Nephron (organoid): ENCODE data around the gene SLC8A1.
A peak's percentile ranks its signal among the peaks of the same experiment; 100 is the strongest.

Experiments
- H3K27ac Mint-ChIP-seq, 3 experiments: 2 replicates each; pipeline ENCODE4 v1.8.0; 2020; ENCODE audit warnings: mixed read lengths in 3 of 3, mild to moderate bottlenecking in 2 of 3, moderate library complexity in 1 of 3
- H3K27me3 Mint-ChIP-seq: 2 replicates; pipeline ENCODE4 v1.8.0; 2021; ENCODE audit warnings: low read depth, mild to moderate bottlenecking, moderate library complexity, mixed read lengths
- H3K36me3 Mint-ChIP-seq: 2 replicates; pipeline ENCODE4 v1.8.0; 2020; ENCODE audit warnings: low read depth, mixed read lengths
- H3K4me1 Mint-ChIP-seq: 2 replicates; pipeline ENCODE4 v1.8.0; 2020; ENCODE audit warnings: mixed read lengths
- H3K4me3 Mint-ChIP-seq, 3 experiments: 2 replicates each; pipeline ENCODE4 v1.8.0; 2020; ENCODE audit warnings: mild to moderate bottlenecking in 3 of 3, mixed read lengths in 3 of 3, moderate library complexity in 2 of 3
- H3K9me3 Mint-ChIP-seq: 2 replicates; pipeline ENCODE4 v1.8.0; 2020; ENCODE audit warnings: mixed read lengths
- CTCF ChIP-seq, 3 experiments: fragments of 200-600 bp; sonication (generic); IDR thresholded peaks; one replicate each; pipeline ENCODE4 v1.5.0; 2021; ENCODE audit warnings: antibody characterized with exemption in 3 of 3; ENCODE audit not compliant: unreplicated experiment in 3 of 3

The SLC8A1 gene

GRCh38 chr2:40343902-40344301, 108.0 kb downstream of the SLC8A1 start:
- Mint-ChIP-seq H3K4me3 (no peak overlapping the region), H3K4me1 (peaks cover 39% of the 10 kb centered on the region), H3K9me3 (no peaks in the 10 kb centered on the region), H3K27ac (no peak overlapping the region), H3K27me3 (no peaks in the 10 kb centered on the region), H3K36me3 (no peaks in the 10 kb centered on the region)
- TF ChIP-seq CTCF (IDR thresholded peaks at IDR 0.05; ENCODE audit: unreplicated experiment in 3 of 3), result no peak

- Mint-ChIP-seq H3K4me3 (no peak overlapping the region), H3K36me3 (no peaks in the 10 kb centered on the region), H3K27ac (no peak overlapping the region), H3K9me3 (no peaks in the 10 kb centered on the region), H3K27me3 (no peaks in the 10 kb centered on the region), H3K4me1 (peaks cover 18% of the 10 kb centered on the region)
- TF ChIP-seq CTCF (IDR thresholded peaks at IDR 0.05; ENCODE audit: unreplicated experiment in 3 of 3), result no peak
These were observed 110.7 kb downstream of the SLC8A1 start for GRCh38 chr2:40341198-40341597.

GRCh38 chr2:40339026-40339425, 112.9 kb downstream of the SLC8A1 start:
- Mint-ChIP-seq H3K36me3 (no peaks in the 10 kb centered on the region), H3K9me3 (no peaks in the 10 kb centered on the region), H3K4me3 (no peak overlapping the region), H3K27me3 (no peaks in the 10 kb centered on the region), H3K27ac (no peak overlapping the region), H3K4me1 (peaks cover 4% of the 10 kb centered on the region)
- TF ChIP-seq CTCF (IDR thresholded peaks at IDR 0.05; ENCODE audit: unreplicated experiment in 3 of 3), result no peak

- no peak for TF ChIP-seq CTCF (IDR thresholded peaks at IDR 0.05; ENCODE audit: unreplicated experiment in 3 of 3)
- Mint-ChIP-seq H3K27ac (peak overlapping the region; percentile 84 to 96 (median 91)), H3K36me3 (no peaks in the 10 kb centered on the region), H3K4me1 (peaks cover 28% of the 10 kb centered on the region), H3K9me3 (no peaks in the 10 kb centered on the region), H3K4me3 (peak overlapping the region in 1 of 3 experiments; percentile 3), H3K27me3 (no peaks in the 10 kb centered on the region)
These were observed 119.6 kb downstream of the SLC8A1 start for GRCh38 chr2:40332191-40332826.

GRCh38 chr2:40330096-40330495, 121.8 kb downstream of the SLC8A1 start:
- Mint-ChIP-seq H3K27me3 (no peaks in the 10 kb centered on the region), H3K9me3 (no peaks in the 10 kb centered on the region), H3K36me3 (peaks cover 5% of the 10 kb centered on the region), H3K4me1 (peaks cover 29% of the 10 kb centered on the region), H3K4me3 (no peak overlapping the region), H3K27ac (peak overlapping the region; percentile 82 to 93 (median 87))
- TF ChIP-seq CTCF (IDR thresholded peaks at IDR 0.05; ENCODE audit: unreplicated experiment in 3 of 3), result no peak

- Mint-ChIP-seq H3K4me1 (peaks cover 33% of the 10 kb centered on the region), H3K4me3 (no peak overlapping the region), H3K9me3 (no peaks in the 10 kb centered on the region), H3K27me3 (no peaks in the 10 kb centered on the region), H3K27ac (peak overlapping the region; percentile 82 to 93 (median 87)), H3K36me3 (peaks cover 5% of the 10 kb centered on the region)
- TF ChIP-seq CTCF (IDR thresholded peaks at IDR 0.05; ENCODE audit: unreplicated experiment in 3 of 3), result no peak
These were observed 122.2 kb downstream of the SLC8A1 start for GRCh38 chr2:40329739-40330030.
